ENCODE measurements around the gene BTBD3. TPM values are rescaled to one million over a fixed set of nuclear protein-coding genes. Genes with fewer than 3 reads are reported as not detected.

BTBD3 gene
- total RNA-seq, 1 experiment from 2014 or later, result 78.9 TPM

DNA sequence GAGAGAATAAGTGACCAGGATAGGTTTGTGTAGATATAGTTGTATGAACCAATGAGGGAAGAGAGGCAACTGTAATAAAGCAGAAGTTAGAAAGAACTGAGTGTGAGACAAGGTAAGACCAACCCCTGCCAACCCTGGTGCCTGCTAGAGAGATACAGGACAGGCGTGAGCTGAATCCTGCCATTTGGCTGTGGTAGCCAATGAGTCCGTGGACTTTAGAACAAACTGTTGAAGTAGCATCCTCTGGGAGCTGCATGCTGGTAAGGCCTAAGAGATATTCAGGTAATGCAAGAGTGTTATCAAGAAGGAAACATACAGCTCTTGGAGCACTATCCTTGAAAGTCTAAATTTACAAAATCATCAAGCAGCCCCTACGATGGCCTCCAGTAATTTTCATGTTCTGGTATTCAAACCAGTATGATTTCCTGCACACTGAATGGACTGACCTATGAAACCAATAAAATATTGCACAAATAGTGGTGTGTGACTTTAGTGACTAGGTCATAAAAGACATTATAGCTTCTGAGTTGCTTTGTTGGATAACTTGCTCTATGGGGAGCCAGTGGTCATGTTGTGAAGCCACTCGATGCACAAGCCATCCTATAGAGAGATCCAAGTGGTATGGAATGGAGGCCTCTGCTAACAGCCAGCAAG lies 24.0 kb downstream of the BTBD3 start:
- no peak for DNase-seq (ENCODE audit: low read depth, low spot score)
- in situ Hi-C loops (cut with HindIII; ENCODE audit: low pct_unique_long_range_greater_than_20kb, low sequenced_read_pairs), result no loop called here

DNA sequence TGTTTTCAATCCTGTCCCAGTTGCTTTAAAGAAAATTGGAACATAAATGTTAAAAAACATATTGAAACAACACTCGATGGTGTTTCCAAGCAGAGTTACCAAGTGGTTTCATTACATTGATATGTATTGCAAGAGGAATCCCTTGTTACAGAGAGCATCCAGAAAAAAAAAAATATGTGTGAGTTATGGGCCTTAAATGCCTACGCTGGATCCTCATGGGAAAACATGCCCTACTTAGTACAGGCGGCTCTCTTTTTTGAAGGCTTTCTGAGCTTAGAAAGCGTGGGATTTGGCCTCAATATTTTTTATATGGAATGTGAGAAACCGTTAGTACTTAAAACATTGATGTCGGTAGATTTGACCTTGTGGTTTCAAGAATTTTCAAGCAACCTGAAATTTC lies 26.1 kb downstream of the BTBD3 start:
- in situ Hi-C loops (cut with HindIII; ENCODE audit: low pct_unique_long_range_greater_than_20kb, low sequenced_read_pairs), result no loop called here

DNA sequence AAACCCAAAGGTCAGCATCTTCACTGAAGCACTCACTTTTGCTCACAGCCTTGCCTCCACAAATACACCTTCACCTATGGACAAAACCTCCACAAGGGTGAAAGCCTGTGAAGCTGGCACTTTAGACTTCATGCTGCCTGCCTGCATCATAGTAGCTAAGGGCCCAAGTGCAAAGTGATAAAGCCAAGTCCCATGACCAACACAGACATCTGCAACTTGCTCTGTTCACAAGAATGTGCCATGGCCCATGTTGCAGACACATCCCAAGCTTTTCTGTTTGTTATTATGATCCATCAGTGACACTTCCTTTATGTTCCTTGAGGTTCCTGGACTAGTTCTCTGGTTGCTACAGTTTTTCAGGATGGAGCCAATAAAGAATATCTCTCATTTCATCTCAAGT lies 31.1 kb downstream of the BTBD3 start:
- DNase-seq (ENCODE audit: low read depth, low spot score), result no peak
- in situ Hi-C loops (cut with HindIII; ENCODE audit: low pct_unique_long_range_greater_than_20kb, low sequenced_read_pairs), result no loop called here

More for the DNA sequence above, 26.1 kb downstream of the BTBD3 start:
- no peak for DNase-seq (ENCODE audit: low read depth, low spot score)

DNA sequence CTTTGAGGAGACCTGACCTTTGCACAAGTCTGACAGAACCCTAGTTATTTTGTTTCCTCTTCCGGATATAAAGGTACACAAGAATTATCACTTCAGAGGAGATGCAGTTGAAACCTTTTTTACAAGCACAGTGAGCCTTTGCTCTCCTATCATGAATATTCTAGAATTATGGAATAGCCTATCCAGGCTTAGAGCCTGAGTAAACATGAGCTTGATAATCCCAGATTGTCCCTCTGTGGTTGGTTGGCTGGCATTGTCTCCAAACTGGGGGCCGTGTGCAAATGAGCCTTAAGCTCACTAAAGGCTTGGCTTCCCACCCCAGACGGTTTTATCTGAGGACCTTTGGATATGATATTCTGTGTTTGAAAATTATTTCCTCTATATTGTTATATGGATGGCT lies 32.0 kb downstream of the BTBD3 start:
- DNase-seq (ENCODE audit: low read depth, low spot score), result no peak
- in situ Hi-C loops (cut with HindIII; ENCODE audit: low pct_unique_long_range_greater_than_20kb, low sequenced_read_pairs), result no loop called here

DNA sequence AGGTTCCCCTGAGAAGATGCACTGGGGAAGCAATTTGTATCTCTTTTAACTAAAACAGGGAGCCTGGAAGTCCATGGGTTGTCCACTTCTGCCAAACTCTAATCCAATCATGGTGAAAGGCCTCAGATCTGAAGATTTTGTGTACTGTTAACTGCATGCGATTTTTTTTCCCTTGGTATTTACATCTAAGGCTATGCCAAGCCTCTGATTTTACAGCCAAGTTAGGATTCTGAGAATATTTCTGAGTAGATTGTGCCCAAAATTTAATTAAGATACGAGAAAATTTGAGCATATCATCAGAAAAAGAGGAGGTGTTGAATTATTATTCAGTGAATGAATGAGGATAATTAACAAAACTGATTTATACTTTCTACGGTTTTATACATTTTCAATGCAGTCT lies 34.0 kb downstream of the BTBD3 start:
- DNase-seq (ENCODE audit: low read depth, low spot score), result no peak
- in situ Hi-C loops (cut with HindIII; ENCODE audit: low pct_unique_long_range_greater_than_20kb, low sequenced_read_pairs), result no loop called here

DNA sequence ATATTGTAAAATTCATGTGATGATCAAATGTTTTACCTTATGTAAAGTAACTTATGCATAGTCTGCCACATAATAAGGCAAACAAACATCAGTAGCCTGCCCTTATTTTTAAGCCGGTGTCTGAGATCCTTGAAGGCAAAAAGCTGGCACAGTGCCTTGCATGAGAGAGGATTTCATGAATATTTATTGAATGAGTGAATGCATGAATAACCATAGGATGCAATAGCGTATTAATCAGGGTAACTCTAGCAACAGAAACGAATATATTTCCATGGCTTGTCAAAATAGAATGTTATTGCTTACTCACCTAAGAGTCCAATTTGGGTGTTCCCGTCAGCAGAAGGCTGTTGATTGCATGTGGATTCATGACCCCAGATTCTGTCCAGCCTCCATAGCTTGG lies 34.9 kb downstream of the BTBD3 start:
- DNase-seq (ENCODE audit: low read depth, low spot score), result no peak
- in situ Hi-C loops (cut with HindIII; ENCODE audit: low pct_unique_long_range_greater_than_20kb, low sequenced_read_pairs), result no loop called here

DNA sequence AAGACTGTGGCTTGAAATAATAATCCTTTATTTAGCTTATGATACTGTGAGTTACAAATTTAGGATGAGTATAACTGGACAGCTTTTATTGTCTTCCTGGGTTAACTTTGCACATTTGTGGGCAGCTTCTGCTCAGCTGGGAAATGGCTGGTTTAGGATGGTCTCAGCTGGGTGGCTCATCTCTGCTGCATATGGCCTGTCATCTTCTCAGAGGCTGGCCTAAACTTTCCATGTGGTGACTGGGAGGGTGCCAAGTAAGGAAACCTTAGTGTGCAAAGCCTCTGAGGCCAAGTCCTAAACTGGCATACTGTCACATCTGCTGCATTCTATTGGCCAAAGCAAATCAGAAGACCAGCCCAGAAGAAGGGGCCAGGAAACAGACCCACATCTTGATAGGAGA lies 40.2 kb downstream of the BTBD3 start:
- in situ Hi-C loops (cut with HindIII; ENCODE audit: low pct_unique_long_range_greater_than_20kb, low sequenced_read_pairs), result no loop called here
- DNase-seq (ENCODE audit: low read depth, low spot score), result no peak

DNA sequence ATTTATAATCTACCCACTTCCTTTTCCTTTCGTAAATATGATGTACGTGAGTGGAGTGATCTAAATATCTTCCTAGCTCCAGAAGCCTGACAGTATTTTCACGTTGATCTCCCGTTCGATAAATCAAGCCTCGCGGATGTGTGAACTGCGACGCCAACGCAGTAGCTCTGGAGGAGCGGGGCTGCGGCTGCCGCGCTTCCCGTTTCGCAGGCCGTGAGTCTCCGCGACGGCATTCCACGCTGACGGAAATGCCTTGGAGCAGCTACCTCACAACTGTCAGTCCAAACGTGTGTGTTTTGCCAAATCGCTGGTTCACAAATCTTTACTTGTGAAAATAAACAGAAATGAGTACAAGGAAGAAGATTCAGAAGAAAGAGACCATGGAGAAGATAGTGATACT lies 41.2 kb downstream of the BTBD3 start:
- DNase-seq (ENCODE audit: low read depth, low spot score), result no peak
- in situ Hi-C loops (cut with HindIII; ENCODE audit: low pct_unique_long_range_greater_than_20kb, low sequenced_read_pairs), result no loop called here

DNA sequence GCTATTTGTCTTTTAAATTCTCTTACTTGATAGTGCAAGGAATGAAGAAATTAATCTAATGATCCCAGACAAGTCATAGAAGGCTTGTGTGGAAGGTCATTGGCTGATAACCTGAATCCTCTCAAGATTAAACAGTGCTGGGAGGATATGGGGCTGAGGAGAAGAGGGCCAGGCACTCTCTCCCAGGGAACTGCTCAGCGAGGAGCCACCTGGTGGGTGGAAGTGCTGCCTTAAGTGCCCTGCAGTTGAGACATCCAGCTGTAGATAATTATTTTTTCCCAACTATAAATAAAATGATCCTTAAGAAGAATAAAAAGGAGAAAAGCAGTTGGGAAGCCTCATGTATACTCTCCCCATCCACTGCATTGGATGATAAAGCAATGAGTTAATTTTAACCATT lies 47.9 kb downstream of the BTBD3 start:
- in situ Hi-C loops (cut with HindIII; ENCODE audit: low pct_unique_long_range_greater_than_20kb, low sequenced_read_pairs), result no loop called here
- no peak for DNase-seq (ENCODE audit: low read depth, low spot score)

DNA sequence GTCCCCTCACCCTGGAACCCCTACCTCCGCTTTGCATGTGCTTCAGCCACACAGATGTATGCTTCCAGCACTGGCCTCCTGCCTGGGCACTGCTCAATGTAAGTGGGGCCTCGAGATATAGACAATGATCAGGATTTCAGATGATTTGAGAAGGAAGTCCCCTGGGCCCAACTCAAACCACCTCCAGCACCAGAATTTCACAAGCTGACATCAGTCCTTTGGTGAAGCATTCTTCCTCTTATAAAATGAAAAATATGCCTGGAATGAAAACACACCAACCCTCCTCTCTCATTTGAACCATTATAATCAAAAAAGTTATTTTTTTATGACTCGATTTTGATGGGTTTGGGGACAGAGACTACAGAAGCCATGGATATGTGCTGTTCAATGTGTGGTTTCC lies 48.5 kb downstream of the BTBD3 start:
- in situ Hi-C loops (cut with HindIII; ENCODE audit: low pct_unique_long_range_greater_than_20kb, low sequenced_read_pairs), result no loop called here
- DNase-seq (ENCODE audit: low read depth, low spot score), result no peak

DNA sequence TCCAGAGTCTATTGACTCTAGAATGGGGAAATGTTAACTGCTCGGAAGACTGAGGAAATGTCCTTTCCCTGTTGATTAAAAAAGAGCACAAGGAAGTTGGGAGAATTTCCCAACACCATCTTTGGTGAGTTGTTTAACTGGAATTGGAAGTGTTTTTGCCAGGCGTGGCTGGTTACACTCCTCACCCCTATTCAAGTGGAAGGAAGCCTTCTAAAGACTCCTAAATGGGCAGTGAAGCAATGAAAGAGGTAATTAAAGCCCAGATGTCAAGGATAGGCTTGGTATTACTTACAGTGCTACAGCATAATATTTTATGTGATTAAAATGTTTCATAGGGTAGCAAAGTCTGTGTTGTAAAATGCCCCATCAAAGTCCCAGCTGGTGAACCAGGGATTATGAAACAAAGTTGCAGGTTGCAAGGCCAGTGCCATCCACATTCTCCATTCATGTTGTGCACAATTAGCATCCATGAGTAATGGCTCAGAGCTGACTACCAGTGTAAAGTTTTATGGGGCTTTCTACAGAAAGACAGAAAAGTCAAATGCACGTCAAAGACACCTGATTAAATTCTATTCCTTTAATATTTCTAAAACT lies 52.6 kb downstream of the BTBD3 start:
- in situ Hi-C loops (cut with HindIII; ENCODE audit: low pct_unique_long_range_greater_than_20kb, low sequenced_read_pairs), result no loop called here
- DNase-seq (ENCODE audit: low read depth, low spot score), result no peak

DNA sequence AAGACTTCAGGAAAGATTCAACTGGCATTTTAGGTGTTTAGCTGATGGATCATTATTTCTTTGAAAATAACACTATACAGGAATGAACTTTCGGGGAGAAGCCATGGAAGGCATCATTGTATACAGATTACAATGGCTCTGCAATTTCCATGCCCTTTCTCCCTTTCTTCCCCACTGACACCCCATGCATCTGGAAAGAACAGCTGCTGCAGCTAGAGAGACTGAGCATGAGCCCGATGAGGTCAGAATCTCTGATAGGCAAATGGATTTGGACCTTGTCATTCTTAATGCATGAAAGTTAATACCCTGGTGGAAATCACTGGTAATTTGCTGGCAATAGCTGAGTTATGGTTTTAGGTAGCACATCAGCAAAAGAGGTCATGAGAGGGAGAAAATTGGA lies 54.8 kb downstream of the BTBD3 start:
- in situ Hi-C loops (cut with HindIII; ENCODE audit: low pct_unique_long_range_greater_than_20kb, low sequenced_read_pairs), result no loop called here
- DNase-seq (ENCODE audit: low read depth, low spot score), result no peak
